DOHH2 (cell line): ENCODE measurements around the gene ADAMTS2.

Experiments used
- H3F3A ChIP-seq: fragments of 200-600 bp; sonication (generic), shearing (Covaris generic); 2 replicates; pipeline ENCODE4 v1.6.0; 2016; ENCODE audit warnings: antibody characterized with exemption, mild to moderate bottlenecking; ENCODE audit not compliant: control insufficient read depth, insufficient read depth
- H3K27ac ChIP-seq: fragments of 200-600 bp; sonication (generic); 2 replicates; pipeline ENCODE4 v1.5.1; 2014; ENCODE audit warnings: low read depth, mild to moderate bottlenecking, low read length, moderate library complexity
- H3K27me3 ChIP-seq: fragments of 200-600 bp; sonication (generic); 2 replicates; pipeline ENCODE4 v1.6.1; 2014; ENCODE audit warnings: mild to moderate bottlenecking, low read length, mixed read lengths; ENCODE audit not compliant: control insufficient read depth
- H3K36me3 ChIP-seq: fragments of 200-600 bp; sonication (generic); 2 replicates; pipeline ENCODE4 v1.6.1; 2014; ENCODE audit warnings: mild to moderate bottlenecking, low read length, moderate library complexity, mixed read lengths; ENCODE audit not compliant: control insufficient read depth
- H3K4me1 ChIP-seq: fragments of 200-600 bp; sonication (generic); 2 replicates; pipeline ENCODE4 v1.6.1; 2014; ENCODE audit warnings: mild to moderate bottlenecking, low read length, mixed read lengths; ENCODE audit not compliant: control insufficient read depth
- H3K4me2 ChIP-seq: fragments of 200-600 bp; sonication (generic); 2 replicates; pipeline ENCODE4 v1.6.0; 2014; ENCODE audit warnings: mild to moderate bottlenecking, low read length, moderate library complexity
- H3K4me3 ChIP-seq: fragments of 200-600 bp; sonication (generic); 2 replicates; pipeline ENCODE4 v1.5.1; 2014; ENCODE audit warnings: mild to moderate bottlenecking, low read length, mixed read lengths
- H3K79me2 ChIP-seq: fragments of 200-600 bp; sonication (generic); 2 replicates; pipeline ENCODE4 v1.6.1; 2014; ENCODE audit warnings: mild to moderate bottlenecking, low read length, mixed read lengths; ENCODE audit not compliant: control insufficient read depth
- H3K9me2 ChIP-seq: fragments of 200-600 bp; sonication (generic); replicated peaks from 2 replicates; pipeline ENCODE4 v1.6.1; 2014; ENCODE audit warnings: mild to moderate bottlenecking, low read length, mixed read lengths; ENCODE audit not compliant: control insufficient read depth
- H3K9me3 ChIP-seq: fragments of 200-600 bp; sonication (generic); 2 replicates; pipeline ENCODE4 v1.6.1; 2014; ENCODE audit warnings: antibody characterized with exemption, low read length, mixed read lengths; ENCODE audit not compliant: control insufficient read depth, insufficient read depth
- H4K20me1 ChIP-seq: fragments of 200-600 bp; sonication (generic); 2 replicates; pipeline ENCODE4 v1.6.0; 2014; ENCODE audit warnings: low read depth, mild to moderate bottlenecking, antibody characterized with exemption, low read length, moderate library complexity; ENCODE audit not compliant: control insufficient read depth, insufficient read depth
- CTCF ChIP-seq: fragments of 200-600 bp; sonication (generic); IDR thresholded peaks from one replicate; pipeline ENCODE4 v1.5.1; 2014; ENCODE audit warnings: antibody characterized with exemption, mild to moderate bottlenecking, low read depth, low read length; ENCODE audit not compliant: poor library complexity, severe bottlenecking
- EZH2phosphoT487 ChIP-seq: fragments of 200-600 bp; sonication (generic); IDR thresholded peaks from 2 replicates; pipeline ENCODE4 v1.6.1; 2017; ENCODE audit warnings: borderline replicate concordance, mild to moderate bottlenecking, antibody characterized with exemption, low read length, moderate library complexity, mixed read lengths

ADAMTS2 gene

GRCh38 chr5:179167871-179168451 lies 177.3 kb downstream of the ADAMTS2 start:
- no peaks in the 10 kb centered on the region for H3K79me2 ChIP-seq
- no peaks in the 10 kb centered on the region for H3K4me1 ChIP-seq
- H3K36me3 ChIP-seq = no peaks in the 10 kb centered on the region
- no peaks in the 10 kb centered on the region for H3K9me2 ChIP-seq
- H3K4me3 ChIP-seq = no peak overlapping the region
- H3F3A ChIP-seq = no peaks in the 10 kb centered on the region
- no peaks in the 10 kb centered on the region for H3K9me3 ChIP-seq
- no peaks in the 10 kb centered on the region for H4K20me1 ChIP-seq
- no peak overlapping the region for H3K27ac ChIP-seq
- H3K27me3 ChIP-seq = no peaks in the 10 kb centered on the region
- no peak overlapping the region for H3K4me2 ChIP-seq
- TF ChIP-seq CTCF (no peak), EZH2phosphoT487 (no peak)

GRCh38 chr5:179166886-179167841 lies 178.1 kb downstream of the ADAMTS2 start:
- Histone ChIP-seq H3K9me3 (no peaks in the 10 kb centered on the region), H3K4me3 (no peak overlapping the region), H4K20me1 (no peaks in the 10 kb centered on the region), H3K9me2 (no peaks in the 10 kb centered on the region), H3K4me2 (peak overlapping the region; percentile 48), H3K27ac (no peak overlapping the region), H3K27me3 (no peaks in the 10 kb centered on the region), H3K36me3 (no peaks in the 10 kb centered on the region), H3K4me1 (no peaks in the 10 kb centered on the region), H3K79me2 (no peaks in the 10 kb centered on the region), H3F3A (no peaks in the 10 kb centered on the region)
- TF ChIP-seq EZH2phosphoT487 (no peak), CTCF (peak; percentile 88)

GRCh38 chr5:179166171-179166885 lies 178.9 kb downstream of the ADAMTS2 start:
- Histone ChIP-seq H3K27me3 (no peaks in the 10 kb centered on the region), H3K9me2 (no peaks in the 10 kb centered on the region), H3K36me3 (no peaks in the 10 kb centered on the region), H3K4me2 (peak overlapping the region; percentile 48), H3K27ac (no peak overlapping the region), H3K4me1 (no peaks in the 10 kb centered on the region), H3K9me3 (no peaks in the 10 kb centered on the region), H3K79me2 (no peaks in the 10 kb centered on the region), H3F3A (no peaks in the 10 kb centered on the region), H4K20me1 (no peaks in the 10 kb centered on the region), H3K4me3 (no peak overlapping the region)
- no peak for TF ChIP-seq CTCF
- TF ChIP-seq EZH2phosphoT487 = no peak
